ENCODE data around the gene PHKG2. TPM values are rescaled to one million over a fixed set of nuclear protein-coding genes. Genes with fewer than 3 reads are reported as not detected.
"Not testable (repeated sequence)": the region's sequence is repeated elsewhere in the genome, so short reads cannot be mapped to it uniquely, and the experiment has no call there.

PHKG2 gene
- total and polyA plus RNA-seq, 4 donors, result 12.2 to 37.4 (median 31.7) TPM

DNA sequence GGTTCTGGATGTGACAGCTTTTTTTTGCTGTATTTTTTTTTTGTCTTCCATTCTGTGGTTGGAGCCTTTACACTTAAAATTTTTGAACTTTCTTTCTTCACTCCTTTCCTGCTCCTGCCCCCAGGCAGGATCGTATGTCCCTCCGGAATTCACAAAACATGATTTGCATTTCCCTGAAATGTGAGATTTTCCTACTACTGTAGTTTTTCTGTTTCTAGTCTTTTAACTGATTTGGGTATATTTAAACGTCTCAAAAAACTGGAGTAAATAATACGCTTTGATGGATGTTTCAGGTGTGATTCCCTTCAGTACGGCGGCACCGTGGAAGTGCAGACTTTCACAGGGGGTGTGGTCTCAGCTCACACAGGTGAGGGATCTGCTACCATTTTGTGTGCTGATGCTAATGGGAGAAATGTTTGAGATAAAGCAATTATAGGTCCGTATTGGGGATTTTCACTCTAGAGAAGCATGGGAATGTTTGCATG lies 48.6 kb upstream of the PHKG2 start:
- Histone ChIP-seq H3K9ac (ENCODE audit: insufficient read depth in 1 of 2, low read length in 2 of 2) (peak overlapping the region in 1 of 2 donors; percentile 79), H3K27ac (ENCODE audit: low read depth in 1 of 2, low read length in 1 of 2) (peak overlapping the region; percentile 98 to 99), H3K9me3 (ENCODE audit: control insufficient read depth in 4 of 4, insufficient read depth in 3 of 4, low read length in 3 of 4) (no peaks in the 10 kb centered on the region), H3K27me3 (ENCODE audit: control insufficient read depth in 3 of 3, insufficient read depth in 3 of 3, low read length in 2 of 3) (no peaks in the 10 kb centered on the region), H3K36me3 (ENCODE audit: control insufficient read depth in 4 of 4, insufficient read depth in 4 of 4, low read length in 4 of 4) (peaks cover 17 to 28% (median 23%) of the 10 kb centered on the region in 4 donors), H3K4me3 (peak overlapping the region; percentile 79), H3K4me1 (ENCODE audit: control insufficient read depth in 5 of 5, insufficient read depth in 5 of 5, low read length in 5 of 5) (peaks cover 6 to 17% (median 8%) of the 10 kb centered on the region in 5 donors)
- TF ChIP-seq, protein P1, sequence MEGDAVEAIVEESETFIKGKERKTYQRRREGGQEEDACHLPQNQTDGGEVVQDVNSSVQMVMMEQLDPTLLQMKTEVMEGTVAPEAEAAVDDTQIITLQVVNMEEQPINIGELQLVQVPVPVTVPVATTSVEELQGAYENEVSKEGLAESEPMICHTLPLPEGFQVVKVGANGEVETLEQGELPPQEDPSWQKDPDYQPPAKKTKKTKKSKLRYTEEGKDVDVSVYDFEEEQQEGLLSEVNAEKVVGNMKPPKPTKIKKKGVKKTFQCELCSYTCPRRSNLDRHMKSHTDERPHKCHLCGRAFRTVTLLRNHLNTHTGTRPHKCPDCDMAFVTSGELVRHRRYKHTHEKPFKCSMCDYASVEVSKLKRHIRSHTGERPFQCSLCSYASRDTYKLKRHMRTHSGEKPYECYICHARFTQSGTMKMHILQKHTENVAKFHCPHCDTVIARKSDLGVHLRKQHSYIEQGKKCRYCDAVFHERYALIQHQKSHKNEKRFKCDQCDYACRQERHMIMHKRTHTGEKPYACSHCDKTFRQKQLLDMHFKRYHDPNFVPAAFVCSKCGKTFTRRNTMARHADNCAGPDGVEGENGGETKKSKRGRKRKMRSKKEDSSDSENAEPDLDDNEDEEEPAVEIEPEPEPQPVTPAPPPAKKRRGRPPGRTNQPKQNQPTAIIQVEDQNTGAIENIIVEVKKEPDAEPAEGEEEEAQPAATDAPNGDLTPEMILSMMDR (IDR thresholded peaks at IDR 0.05; ENCODE audit: control extremely low read depth, extremely low read depth), result no peak
- DNase-seq (no peak), ATAC-seq (ENCODE audit: insufficient read depth, low FRiP score) (no peak)
- WGBS, 2 donors, result 49 to 57% methylated on average over 8 of the region's 8 CpGs

DNA sequence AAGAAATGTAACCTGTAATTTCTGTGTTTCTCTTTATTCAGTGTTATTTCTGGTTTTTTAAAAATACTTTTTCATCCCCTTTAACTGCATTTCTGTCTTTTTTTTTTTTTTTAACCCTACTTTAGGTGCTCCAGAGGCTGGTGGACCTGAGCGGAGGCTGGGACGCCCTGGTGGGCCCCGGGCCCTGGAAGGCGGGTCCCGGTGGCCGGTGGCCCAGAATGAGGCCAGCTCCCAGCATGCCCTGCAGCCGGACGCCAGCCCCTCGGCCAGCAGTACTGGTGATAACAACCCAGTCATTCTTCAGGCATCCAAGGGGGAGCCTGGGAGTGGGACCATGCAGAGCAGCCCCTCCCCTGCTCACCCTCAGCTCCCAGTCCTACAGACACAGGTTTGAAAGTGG lies 47.7 kb upstream of the PHKG2 start:
- ATAC-seq (ENCODE audit: insufficient read depth, low FRiP score), result no peak
- Histone ChIP-seq H3K27ac (ENCODE audit: low read depth in 1 of 2, low read length in 1 of 2) (peak overlapping the region in 1 of 2 donors; percentile 5), H3K9ac (ENCODE audit: insufficient read depth in 1 of 2, low read length in 2 of 2) (no peak overlapping the region)

DNA sequence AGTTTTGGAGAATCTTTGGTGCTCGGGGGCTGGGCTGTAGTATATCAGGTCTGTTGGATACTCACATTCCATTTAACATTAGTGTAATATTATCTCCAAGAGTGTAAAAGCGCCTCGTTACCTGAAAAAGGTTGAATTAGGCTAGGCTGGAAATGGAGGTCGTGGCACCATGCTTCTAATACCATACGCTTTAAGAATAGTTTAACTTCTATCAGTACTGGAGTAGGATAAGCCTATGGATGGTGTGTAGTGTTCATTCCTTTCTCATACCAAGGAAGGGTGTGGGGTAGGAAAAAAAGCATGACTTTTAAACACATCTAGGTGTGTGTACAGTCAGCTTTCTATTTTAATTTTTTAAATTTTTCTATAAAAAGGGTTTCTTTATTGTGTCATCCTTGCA lies 47.3 kb upstream of the PHKG2 start:
- TF ChIP-seq, protein P1 (IDR thresholded peaks at IDR 0.05; ENCODE audit: control extremely low read depth, extremely low read depth), result no peak
- no peak overlapping the region for H3K4me3 ChIP-seq
- ATAC-seq (ENCODE audit: insufficient read depth, low FRiP score) (no peak), DNase-seq (no peak)
- 85 to 95% methylated on average over 5 of the region's 5 CpGs for WGBS, 2 donors
- H3K9ac ChIP-seq (ENCODE audit: insufficient read depth in 1 of 2, low read length in 2 of 2), result no peak overlapping the region
- peaks cover 23 to 37% (median 32%) of the 10 kb centered on the region in 4 donors for H3K36me3 ChIP-seq (ENCODE audit: control insufficient read depth in 4 of 4, insufficient read depth in 4 of 4, low read length in 4 of 4)
- no peaks in the 10 kb centered on the region for H3K27me3 ChIP-seq (ENCODE audit: control insufficient read depth in 3 of 3, insufficient read depth in 3 of 3, low read length in 2 of 3)
- H3K27ac ChIP-seq (ENCODE audit: low read depth in 1 of 2, low read length in 1 of 2), result peak overlapping the region in 1 of 2 donors; percentile 5
- no peaks in the 10 kb centered on the region for H3K9me3 ChIP-seq (ENCODE audit: control insufficient read depth in 4 of 4, insufficient read depth in 3 of 4, low read length in 3 of 4)
- peaks cover 6 to 17% (median 8%) of the 10 kb centered on the region in 5 donors for H3K4me1 ChIP-seq (ENCODE audit: control insufficient read depth in 5 of 5, insufficient read depth in 5 of 5, low read length in 5 of 5)

More for the DNA sequence above, 47.7 kb upstream of the PHKG2 start:
- no peaks in the 10 kb centered on the region for H3K9me3 ChIP-seq (ENCODE audit: control insufficient read depth in 4 of 4, insufficient read depth in 3 of 4, low read length in 3 of 4)
- peaks cover 6 to 17% (median 8%) of the 10 kb centered on the region in 5 donors for H3K4me1 ChIP-seq (ENCODE audit: control insufficient read depth in 5 of 5, insufficient read depth in 5 of 5, low read length in 5 of 5)
- H3K4me3 ChIP-seq, result no peak overlapping the region
- peaks cover 21 to 32% (median 29%) of the 10 kb centered on the region in 4 donors for H3K36me3 ChIP-seq (ENCODE audit: control insufficient read depth in 4 of 4, insufficient read depth in 4 of 4, low read length in 4 of 4)
- DNase-seq, result no peak
- 80 to 81% methylated on average over 9 of the region's 9 CpGs for WGBS, 2 donors
- H3K27me3 ChIP-seq (ENCODE audit: control insufficient read depth in 3 of 3, insufficient read depth in 3 of 3, low read length in 2 of 3), result no peaks in the 10 kb centered on the region
- TF ChIP-seq, protein P1 (IDR thresholded peaks at IDR 0.05; ENCODE audit: control extremely low read depth, extremely low read depth), result no peak

DNA sequence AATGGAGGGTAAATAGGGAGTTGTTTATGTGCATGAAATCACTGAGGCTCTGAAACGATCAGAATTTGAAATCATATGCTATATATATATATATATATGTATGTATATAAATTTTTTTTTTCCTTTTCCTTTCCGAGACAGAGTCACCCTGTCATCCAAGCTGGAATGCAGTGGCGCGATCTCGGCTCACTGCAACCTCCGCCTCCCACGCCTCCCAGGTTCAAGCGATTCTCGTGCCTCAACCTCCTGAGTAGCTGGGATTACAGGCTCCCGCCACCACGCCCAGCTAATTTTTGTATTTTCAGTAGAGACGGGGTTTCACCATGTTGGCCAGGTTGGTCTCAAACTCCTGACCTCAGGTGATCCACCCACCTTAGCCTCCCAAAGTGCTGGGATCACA lies 45.2 kb upstream of the PHKG2 start:
- WGBS, 2 donors, result 92 to 94% methylated on average over 12 of the region's 12 CpGs
- H3K27ac ChIP-seq (ENCODE audit: low read depth in 1 of 2, low read length in 1 of 2); H3K27me3 ChIP-seq (ENCODE audit: control insufficient read depth in 3 of 3, insufficient read depth in 3 of 3, low read length in 2 of 3); DNase-seq; H3K9ac ChIP-seq (ENCODE audit: insufficient read depth in 1 of 2, low read length in 2 of 2); H3K9me3 ChIP-seq (ENCODE audit: control insufficient read depth in 4 of 4, insufficient read depth in 3 of 4, low read length in 3 of 4); ATAC-seq (ENCODE audit: insufficient read depth, low FRiP score); H3K4me3 ChIP-seq: not testable (repeated sequence)
- H3K4me1 ChIP-seq (ENCODE audit: control insufficient read depth in 5 of 5, insufficient read depth in 5 of 5, low read length in 5 of 5), result peaks cover 4 to 10% (median 8%) of the 10 kb centered on the region in 5 donors
- peaks cover 38 to 56% (median 50%) of the 10 kb centered on the region in 4 donors for H3K36me3 ChIP-seq (ENCODE audit: control insufficient read depth in 4 of 4, insufficient read depth in 4 of 4, low read length in 4 of 4)
